CD4-positive, alpha-beta T cell treated with Interleukin-21 for 1 hour (primary cell): ENCODE measurements around the gene AIP.
A peak's percentile ranks its signal among the peaks of the same experiment; 100 is the strongest.

Source experiments
- DNase-seq: peaks from one replicate; pipeline ENCODE4 v3.0.0-alpha.2; 2020

The AIP gene

GRCh38 chr11:67494371-67495233 lies 11.8 kb downstream of the AIP start:
- no peak for DNase-seq

DNA sequence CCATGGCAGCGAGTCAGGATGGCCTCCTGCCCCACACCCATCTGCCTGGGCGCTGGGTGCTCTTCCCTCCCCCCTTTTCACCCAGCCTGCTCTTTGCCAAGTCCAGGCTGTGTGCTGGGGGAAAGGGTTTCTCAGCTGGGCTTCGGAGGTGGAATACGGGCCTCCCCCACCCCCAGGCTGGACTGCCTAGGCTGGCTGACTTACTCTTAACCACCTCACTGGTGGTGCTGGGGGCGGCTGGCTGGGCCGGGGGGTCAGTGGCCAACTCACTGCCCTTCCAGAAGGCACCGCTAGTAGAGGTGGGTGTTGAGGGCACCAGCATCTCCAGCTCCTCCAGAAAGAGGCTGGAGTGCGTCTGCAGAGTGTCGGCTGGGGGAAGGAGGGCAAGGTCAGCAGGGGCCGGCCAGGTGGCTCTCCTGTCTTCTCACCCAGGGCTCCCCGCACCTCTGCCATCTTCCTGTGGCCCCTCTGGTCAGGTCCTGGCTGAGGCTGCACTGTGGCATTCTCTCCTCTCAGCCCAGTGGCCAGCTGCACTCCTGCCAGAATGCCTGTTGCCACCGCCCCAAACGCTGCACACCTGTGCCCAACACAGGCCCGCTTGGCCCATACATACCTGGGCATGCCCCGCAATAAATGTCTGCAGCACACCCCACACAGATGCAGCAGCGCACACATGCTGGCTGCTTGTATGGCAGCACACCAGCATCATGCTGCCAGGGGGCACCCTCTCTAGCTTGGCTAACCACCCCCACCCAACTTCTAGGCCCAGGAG lies 12.6 kb downstream of the AIP start:
- DNase-seq, result no peak

- no peak for DNase-seq
Measured at GRCh38 chr11:67496113-67496512, 13.3 kb downstream of the AIP start.

- no peak for DNase-seq
Measured at GRCh38 chr11:67497656-67498291, 14.9 kb downstream of the AIP start.

GRCh38 chr11:67498544-67498972 lies 15.7 kb downstream of the AIP start:
- no peak for DNase-seq

DNA sequence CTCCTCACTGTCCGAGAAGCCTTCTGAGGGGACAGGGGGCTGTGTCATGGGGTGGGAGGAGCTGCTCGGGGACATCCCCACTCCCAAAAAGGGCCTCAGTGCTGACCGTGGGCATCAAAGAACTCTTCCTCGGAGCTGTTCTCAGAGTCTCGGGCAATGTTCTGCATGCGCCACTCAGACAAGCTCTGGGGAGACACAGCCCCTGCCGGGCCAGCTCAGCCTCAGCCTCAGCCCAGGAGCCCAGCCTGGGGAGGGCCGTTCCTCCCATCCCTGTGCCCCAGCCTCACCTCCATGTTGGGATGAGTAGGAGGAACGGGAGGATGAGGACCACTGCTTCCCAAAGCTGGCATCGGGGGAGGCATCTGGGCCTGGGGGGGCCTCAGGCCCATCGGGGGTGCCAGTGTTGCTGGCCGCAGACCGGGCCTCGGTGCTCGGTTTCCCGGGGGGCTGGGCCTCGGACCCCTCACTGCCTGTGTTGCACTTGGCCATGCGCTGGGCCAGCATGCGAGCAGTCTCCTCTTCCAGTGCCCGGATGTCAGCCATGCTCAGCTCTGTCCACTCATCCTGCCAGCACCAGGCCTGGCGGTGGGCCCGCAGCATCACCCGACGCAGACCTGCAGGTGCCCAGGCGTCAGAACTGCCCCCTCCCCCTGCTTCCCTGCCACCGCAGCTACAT lies 17.1 kb downstream of the AIP start:
- no peak for DNase-seq

GRCh38 chr11:67500484-67500821 lies 17.6 kb downstream of the AIP start:
- DNase-seq, result no peak

DNA sequence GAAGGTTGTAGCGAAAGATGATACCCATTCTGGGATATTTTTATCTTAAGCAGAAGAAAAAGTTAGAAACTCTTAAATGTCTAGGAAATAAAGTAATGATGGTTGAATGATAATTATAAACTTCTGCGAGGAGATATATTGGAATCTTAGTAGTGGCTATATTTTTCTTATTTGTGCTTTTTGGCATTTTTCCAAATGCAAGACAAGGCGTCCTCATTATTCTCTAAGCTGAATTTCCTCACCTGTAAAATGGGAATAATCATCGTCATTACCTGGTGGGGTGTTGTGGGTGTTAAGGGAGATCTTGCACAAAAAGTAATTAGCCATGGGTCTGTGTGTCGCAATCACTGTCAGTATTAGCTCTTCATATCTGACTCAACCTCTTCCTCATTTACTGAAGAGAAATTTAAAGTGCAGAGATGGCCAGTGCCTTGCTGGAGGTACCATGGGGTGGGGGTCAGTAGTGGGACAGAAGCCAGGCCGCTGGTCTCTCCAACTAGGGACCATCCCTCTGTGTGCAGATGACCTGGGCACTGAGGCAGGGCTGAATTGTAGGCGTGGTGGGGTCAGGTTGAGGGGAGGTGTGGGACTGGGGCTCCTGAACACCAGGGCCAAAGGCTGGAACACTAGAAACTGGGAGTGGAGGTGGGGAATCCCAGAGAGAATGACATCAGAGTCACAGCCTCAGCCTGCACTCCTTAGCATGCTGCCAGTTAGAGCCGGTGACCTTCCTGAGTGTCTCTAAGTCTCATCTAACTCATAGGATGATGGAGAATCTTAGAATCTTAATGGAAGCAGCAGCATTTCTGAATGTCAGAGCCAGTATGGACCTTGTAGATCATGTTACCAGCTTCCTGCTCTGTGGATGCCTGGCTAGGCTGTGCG lies 18.2 kb downstream of the AIP start:
- DNase-seq, result no peak

DNA sequence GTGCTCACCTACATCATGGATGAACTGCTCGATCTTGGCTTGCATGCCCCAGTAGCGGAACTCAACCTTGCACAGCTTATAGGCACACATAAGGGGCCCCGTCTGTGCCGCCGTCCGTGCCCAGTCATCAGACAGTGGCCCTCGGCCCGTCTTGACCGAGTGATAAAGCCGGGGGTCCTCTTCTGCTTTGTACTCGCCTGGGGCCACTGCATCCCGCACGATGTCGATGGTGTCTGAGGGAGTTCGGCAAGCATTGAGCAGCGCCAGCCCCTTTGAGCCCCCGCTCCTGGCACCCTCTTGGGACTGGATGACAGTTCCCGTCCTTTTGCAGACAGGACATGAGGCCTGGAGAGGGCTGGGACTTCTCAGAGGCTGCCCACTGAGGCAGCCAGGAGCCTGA lies 19.0 kb downstream of the AIP start:
- no peak for DNase-seq

- DNase-seq, result no peak
Measured at GRCh38 chr11:67502328-67502979, 19.6 kb downstream of the AIP start.

GRCh38 chr11:67503119-67504004 lies 20.5 kb downstream of the AIP start:
- DNase-seq, result no peak

DNA sequence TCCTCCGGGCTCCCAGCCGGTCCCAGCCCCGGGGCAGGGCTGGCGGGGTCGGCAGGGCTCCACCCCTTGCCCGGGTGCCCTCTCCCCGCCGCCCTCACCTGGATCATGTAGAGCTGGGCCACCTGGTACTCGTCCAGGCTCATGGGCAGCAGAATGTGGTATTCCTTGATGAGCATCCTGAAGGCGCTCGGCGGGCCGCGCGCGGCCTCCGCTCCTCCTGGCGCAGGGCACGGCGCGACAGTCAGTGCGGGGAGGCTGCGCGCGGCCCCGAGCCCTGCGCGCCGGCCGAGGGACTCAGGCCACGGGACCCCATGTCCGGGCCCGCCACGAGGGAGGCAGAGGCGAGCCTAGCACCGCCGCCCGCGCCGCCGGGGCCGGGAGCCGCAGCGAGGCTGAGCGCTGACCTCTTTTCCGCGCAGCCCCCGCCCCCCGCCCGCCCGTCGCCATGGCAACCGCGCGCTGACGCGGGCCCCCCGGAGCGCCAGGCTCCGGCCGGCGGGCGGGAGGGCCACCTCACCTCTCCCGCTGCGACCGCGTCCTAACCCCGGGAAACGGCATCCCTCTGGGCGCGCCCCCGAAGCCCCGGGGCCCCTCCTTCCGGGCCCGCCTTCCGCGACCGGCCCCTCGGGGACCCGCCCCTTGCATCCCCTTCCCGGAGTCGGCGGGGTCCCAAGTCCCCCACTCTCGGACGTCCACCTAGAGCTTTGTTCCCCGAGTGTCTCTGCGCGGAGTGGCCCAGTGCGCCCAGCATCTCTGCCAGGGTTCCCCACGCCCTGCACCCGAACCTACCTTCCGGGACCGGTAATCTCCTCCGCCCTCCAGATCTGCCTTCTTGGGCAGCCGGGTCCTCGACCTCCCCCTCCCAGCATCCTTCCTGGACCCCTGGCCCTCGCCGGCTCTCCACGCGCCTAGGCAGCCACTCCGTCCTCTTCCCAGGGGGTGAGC lies 21.5 kb downstream of the AIP start:
- peak; percentile 61 for DNase-seq

- DNase-seq, result peak; percentile 80
Measured at GRCh38 chr11:67504950-67505581, 22.2 kb downstream of the AIP start, which contains the start of gene PITPNM1. PITPNM1 (minus strand) TSS chr11:67505363; CDS start chr11:67504180, 1,183 bp downstream.

GRCh38 chr11:67505605-67506396 lies 23.0 kb downstream of the AIP start:
- DNase-seq, result peak; percentile 92

DNA sequence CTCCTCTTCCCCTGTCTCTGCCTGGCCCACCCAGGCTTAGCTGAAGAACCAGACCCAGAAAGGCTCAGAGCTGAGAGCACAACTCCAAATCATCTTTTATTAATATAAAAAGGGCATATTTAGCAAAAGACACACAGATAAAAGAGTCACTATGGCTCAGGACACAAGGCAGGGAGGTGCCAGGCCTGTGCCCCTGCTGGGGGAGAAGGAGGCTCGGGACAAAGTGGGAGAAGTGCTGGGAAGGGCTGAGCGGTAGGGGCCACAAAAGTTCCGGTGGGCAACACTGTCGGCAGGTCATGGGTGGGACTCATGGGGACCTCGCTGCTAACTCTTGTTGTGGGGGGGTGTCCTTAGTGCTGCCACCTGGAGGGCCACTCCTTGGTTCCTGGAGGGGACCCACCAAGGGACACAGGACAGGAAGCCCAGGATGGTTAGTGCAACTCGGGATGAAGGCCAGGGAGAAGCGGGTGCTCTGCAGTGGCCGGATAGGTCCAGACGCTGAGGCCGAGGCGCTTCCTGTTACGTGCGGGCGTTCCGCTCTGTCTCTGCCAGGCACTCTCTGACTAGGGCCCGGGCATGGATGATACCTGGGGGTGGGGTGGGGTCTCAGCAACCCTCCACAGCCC lies 23.7 kb downstream of the AIP start:
- DNase-seq, result no peak

GRCh38 chr11:67507242-67507863 lies 24.5 kb downstream of the AIP start:
- DNase-seq, result no peak
